ENCODE data around the gene TBATA. TPM values are rescaled to one million over a fixed set of nuclear protein-coding genes. Genes with fewer than 3 reads are reported as not detected.

TBATA gene
- total and polyA plus RNA-seq, 2 of the 8 experiments (the other 6 are each of a cell fraction or from before 2014, with no cell fraction given), result not detected

- Histone ChIP-seq H2BK12ac (ENCODE audit: low read depth, low read length) (no peak overlapping the region), H3K79me1 (ENCODE audit: low read depth, low read length) (no peaks in the 10 kb centered on the region), H4K91ac (replicated peaks; ENCODE audit: insufficient read length, low read length) (no peak overlapping the region), H3K9ac (replicated peaks in 1 of 4; ENCODE audit: extremely low read depth in 1 of 4, low read depth in 3 of 4, low read length in 3 of 4) (no peak overlapping the region), H2BK120ac (replicated peaks; ENCODE audit: low read depth, low read length) (no peak overlapping the region), H3K23me2 (ENCODE audit: low read depth, low read length) (no peaks in the 10 kb centered on the region; the same call in 1 of the 2 replicates), H4K8ac (ENCODE audit: extremely low read depth, insufficient read depth, low read length) (peak overlapping the region; percentile 73; the same call in 1 of the 2 replicates), H3K4ac (replicated peaks; ENCODE audit: insufficient read length, low read depth, low read length) (no peak overlapping the region), H2BK20ac (ENCODE audit: low read length) (no peak overlapping the region), H3K14ac (ENCODE audit: insufficient read length) (no peak overlapping the region), H3K4me2 (ENCODE audit: insufficient read depth in 1 of 2, low read depth in 2 of 2, low read length in 2 of 2) (no peak overlapping the region), H3K4me1 (replicated peaks in 1 of 4; ENCODE audit: control insufficient read depth in 3 of 4, insufficient read depth in 4 of 4, low read length in 3 of 4) (peaks cover 0 to 6% (median 3%) of the 10 kb centered on the region in 4 experiments; a peak in 3 of 7 replicates), H3K27ac (ENCODE audit: low read depth, low read length) (no peak overlapping the region), H3K27me3 (replicated peaks in 1 of 4; ENCODE audit: control insufficient read depth in 3 of 4, extremely low read depth in 1 of 4, insufficient read depth in 3 of 4, low read length in 3 of 4) (peaks cover 0 to 2% (median 0%) of the 10 kb centered on the region in 4 experiments; a peak in 1 of 7 replicates), H3K23ac (ENCODE audit: insufficient read length) (no peak overlapping the region), H3K4me3 (ENCODE audit: extremely low read depth in 1 of 4, insufficient read depth in 2 of 4, low read depth in 3 of 4, low read length in 4 of 4) (no peak overlapping the region), H2BK15ac (ENCODE audit: low read length) (no peak overlapping the region), H2AFZ (ENCODE audit: low read length) (no peak overlapping the region), H2BK5ac (ENCODE audit: low read depth, low read length) (no peak overlapping the region), H2AK5ac (ENCODE audit: low read depth, low read length) (no peak overlapping the region), H3K79me2 (ENCODE audit: control insufficient read depth in 1 of 2, insufficient read depth in 2 of 2, low read length in 2 of 2) (no peaks in the 10 kb centered on the region), H3K36me3 (ENCODE audit: control insufficient read depth in 2 of 4, insufficient read depth in 4 of 4, low read length in 3 of 4) (no peaks in the 10 kb centered on the region), H3K56ac (replicated peaks; ENCODE audit: insufficient read length, low read depth, low read length) (no peak overlapping the region), H4K20me1 (replicated peaks in 1 of 2; ENCODE audit: control insufficient read depth in 1 of 2, insufficient read depth in 2 of 2, low read length in 2 of 2) (peaks cover 0 to 3% of the 10 kb centered on the region in 2 experiments), H3K9me3 (ENCODE audit: insufficient read depth in 2 of 2, low read depth in 1 of 2, low read length in 1 of 2) (no peaks in the 10 kb centered on the region), H3K18ac (ENCODE audit: extremely low read depth, low read length) (no peak overlapping the region), H4K5ac (ENCODE audit: insufficient read length, low read depth, low read length) (no peak overlapping the region)
- WGBS, 2 experiments (ENCODE audit: extremely low coverage in 1 of 2, insufficient coverage in 1 of 2, insufficient read length in 1 of 2, insufficient replicate concordance in 2 of 2, low coverage in 1 of 2, low lambda C conversion rate in 2 of 2, missing lambda C conversion rate in 1 of 2), result 83% methylated on average over 4 of the region's 4 CpGs; no CpG with 5 or more reads in 1 of the 2 experiments
- FAIRE-seq, result no peak
- POLR2A ChIA-PET (ENCODE audit: partially characterized antibody), result no interaction called here
- CTCF ChIA-PET (ENCODE audit: partially characterized antibody), result interaction anchor here (0.7 to 3.7 kb wide), 13 partner anchors 9 to 384 kb away, joined by 3 to 11 read pairs (median 3); no protein-coding TSS in a partner anchor
- DNase-seq (ENCODE audit: low read depth in 1 of 2, low spot score in 2 of 2), result no peak
- TF ChIP-seq SP2 (IDR thresholded peaks at IDR 0.05; ENCODE audit: low read length) (no peak), CTBP2 (IDR thresholded peaks at IDR 0.05; ENCODE audit: borderline replicate concordance, insufficient read depth, insufficient read length, low read length) (no peak), ZNF274 (IDR thresholded peaks at IDR 0.05; ENCODE audit: borderline replicate concordance, extremely low read depth, low read length) (no peak), RXRA (IDR thresholded peaks at IDR 0.05; ENCODE audit: insufficient read depth, low read depth, low read length) (no peak), SP1 (IDR thresholded peaks at IDR 0.05; ENCODE audit: low read depth, low read length) (no peak), TBP (IDR thresholded peaks at IDR 0.05; ENCODE audit: low read depth, low read length) (no peak), HDAC2 (IDR thresholded peaks at IDR 0.05; ENCODE audit: borderline replicate concordance in 1 of 2, low read depth in 2 of 2, low read length in 2 of 2) (no peak), SRF (IDR thresholded peaks at IDR 0.05; ENCODE audit: low read depth, low read length) (no peak), MAX (IDR thresholded peaks at IDR 0.05) (no peak), POU5F1 (IDR thresholded peaks at IDR 0.05; ENCODE audit: low read depth, low read length) (no peak)
Measured at GRCh38 chr10:70732569-70732968, 52.6 kb downstream of the TBATA start.

All from H1 (cell line).